Activated T-cell treated with anti-CD3 and anti-CD28 coated beads, Interleukin-2, amount 50 U/mL, for 72 hours (primary cell): ENCODE measurements around the gene MPPED1. TPM values are rescaled to one million over a fixed set of nuclear protein-coding genes. Genes with fewer than 3 reads are reported as not detected.

Source experiments
- ATAC-seq, 2 donors: fragments of 150-1000 bp; cut with Tn5 transposase; replicated peaks in 1 of 2; 2 replicates each; pipeline ENCODE4 v1.10.0; 2021; ENCODE audit warnings: moderate library complexity in 2 of 2, mild to moderate bottlenecking in 1 of 2
- DNase-seq, 2 donors: peaks; one replicate each; pipeline ENCODE4 v3.0.0; 2021 to 2022; ENCODE audit warnings: mixed read lengths in 1 of 2
- H3K27ac Mint-ChIP-seq: one replicate; pipeline ENCODE4 v1.8.0; 2022; ENCODE audit warnings: mild to moderate bottlenecking, moderate library complexity, mixed read lengths
- H3K27me3 Mint-ChIP-seq: one replicate; pipeline ENCODE4 v1.8.0; 2022; ENCODE audit warnings: low read depth, mixed read lengths
- H3K36me3 Mint-ChIP-seq, 2 donors: one replicate each; pipeline ENCODE4 v1.8.0; 2022; ENCODE audit warnings: mixed read lengths in 2 of 2, mild to moderate bottlenecking in 1 of 2; ENCODE audit not compliant: insufficient read depth in 2 of 2
- H3K4me1 Mint-ChIP-seq: one replicate; pipeline ENCODE4 v1.8.0; 2022; ENCODE audit warnings: low read depth, mixed read lengths
- H3K4me3 Mint-ChIP-seq, 2 donors: one replicate each; pipeline ENCODE4 v1.8.0; 2022; ENCODE audit warnings: mild to moderate bottlenecking in 2 of 2, mixed read lengths in 2 of 2, moderate library complexity in 2 of 2
- H3K9me3 Mint-ChIP-seq, 2 donors: one replicate each; pipeline ENCODE4 v1.8.0; 2022; ENCODE audit warnings: mixed read lengths in 2 of 2
- total RNA-seq, 2 donors: library from RNA; stranded (reverse); gene quantifications; one replicate each; pipeline ENCODE4 v1.2.3, GENCODE V29; 2022

Gene MPPED1
- total RNA-seq, 2 donors from 2014 or later = not detected

DNA sequence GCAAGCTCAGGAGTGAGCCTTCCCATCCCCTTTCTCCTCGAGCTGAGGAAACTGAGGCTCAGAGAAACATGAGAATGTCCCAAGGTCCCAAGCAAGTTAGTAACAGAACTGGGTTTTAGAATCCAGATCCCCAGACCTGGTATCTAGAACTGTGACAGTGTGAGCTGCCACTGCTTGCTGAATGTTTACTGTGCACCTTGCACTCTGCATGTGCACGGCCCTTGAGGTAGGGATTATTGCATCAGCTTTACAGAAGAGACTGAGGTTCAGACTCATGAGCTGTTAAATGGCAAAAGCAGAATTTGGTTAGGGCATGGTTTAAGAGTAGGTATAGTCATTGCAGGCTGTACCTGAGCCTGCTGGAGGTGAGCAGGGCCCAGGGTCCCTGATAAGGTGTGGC lies 3.8 kb upstream of the MPPED1 start:
- ATAC-seq (no peak), DNase-seq (no peak)
- Mint-ChIP-seq H3K4me1 (no peaks in the 10 kb centered on the region), H3K27ac (no peak overlapping the region), H3K36me3 (no peaks in the 10 kb centered on the region), H3K9me3 (no peaks in the 10 kb centered on the region), H3K27me3 (peaks cover 28% of the 10 kb centered on the region), H3K4me3 (no peak overlapping the region)

DNA sequence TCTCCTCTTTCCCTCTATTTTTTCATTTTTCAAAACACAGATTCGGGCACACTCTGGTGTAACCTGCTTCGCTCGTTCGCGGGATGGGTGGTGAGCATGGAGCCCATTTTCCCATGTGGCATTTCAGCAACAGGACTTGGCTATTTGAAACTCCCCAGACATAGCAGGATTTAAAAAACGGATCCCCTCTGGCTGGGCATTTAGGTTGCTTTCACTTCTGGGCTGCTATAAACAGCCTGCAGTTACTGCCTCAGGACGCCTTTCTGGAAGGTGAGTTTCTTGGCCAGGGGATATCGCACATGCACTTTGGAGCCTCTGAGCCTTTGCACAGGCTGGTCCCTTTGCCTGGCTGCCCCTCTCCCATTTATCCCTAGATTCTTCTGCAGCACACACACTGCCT lies 2.8 kb upstream of the MPPED1 start:
- no peaks in the 10 kb centered on the region for H3K4me1 Mint-ChIP-seq
- H3K27ac Mint-ChIP-seq = no peak overlapping the region
- ATAC-seq = no peak
- H3K27me3 Mint-ChIP-seq = peaks cover 38% of the 10 kb centered on the region
- no peaks in the 10 kb centered on the region for H3K36me3 Mint-ChIP-seq
- H3K9me3 Mint-ChIP-seq = no peaks in the 10 kb centered on the region
- no peak overlapping the region for H3K4me3 Mint-ChIP-seq
- DNase-seq = no peak

- H3K4me1 Mint-ChIP-seq = no peaks in the 10 kb centered on the region
- peaks cover 46% of the 10 kb centered on the region for H3K27me3 Mint-ChIP-seq
- no peaks in the 10 kb centered on the region for H3K9me3 Mint-ChIP-seq
- DNase-seq (no peak), ATAC-seq (no peak)
- H3K4me3 Mint-ChIP-seq = no peak overlapping the region
- H3K27ac Mint-ChIP-seq = no peak overlapping the region
- H3K36me3 Mint-ChIP-seq = no peaks in the 10 kb centered on the region
Measured at GRCh38 chr22:43409800-43410199, 2.0 kb upstream of the MPPED1 start.

GRCh38 chr22:43411040-43411868 lies 560 bp upstream of the MPPED1 start:
- Mint-ChIP-seq H3K27me3 (peaks cover 53% of the 10 kb centered on the region), H3K4me3 (no peak overlapping the region), H3K4me1 (no peaks in the 10 kb centered on the region), H3K36me3 (no peaks in the 10 kb centered on the region), H3K9me3 (no peaks in the 10 kb centered on the region), H3K27ac (no peak overlapping the region)
- no peak for ATAC-seq
- DNase-seq = no peak

GRCh38 chr22:43412808-43413795 lies 1.3 kb downstream of the MPPED1 start:
- no peaks in the 10 kb centered on the region for H3K36me3 Mint-ChIP-seq
- ATAC-seq (no peak), DNase-seq (no peak)
- H3K4me1 Mint-ChIP-seq = no peaks in the 10 kb centered on the region
- no peak overlapping the region for H3K4me3 Mint-ChIP-seq
- peaks cover 56% of the 10 kb centered on the region for H3K27me3 Mint-ChIP-seq
- no peaks in the 10 kb centered on the region for H3K9me3 Mint-ChIP-seq
- no peak overlapping the region for H3K27ac Mint-ChIP-seq

DNA sequence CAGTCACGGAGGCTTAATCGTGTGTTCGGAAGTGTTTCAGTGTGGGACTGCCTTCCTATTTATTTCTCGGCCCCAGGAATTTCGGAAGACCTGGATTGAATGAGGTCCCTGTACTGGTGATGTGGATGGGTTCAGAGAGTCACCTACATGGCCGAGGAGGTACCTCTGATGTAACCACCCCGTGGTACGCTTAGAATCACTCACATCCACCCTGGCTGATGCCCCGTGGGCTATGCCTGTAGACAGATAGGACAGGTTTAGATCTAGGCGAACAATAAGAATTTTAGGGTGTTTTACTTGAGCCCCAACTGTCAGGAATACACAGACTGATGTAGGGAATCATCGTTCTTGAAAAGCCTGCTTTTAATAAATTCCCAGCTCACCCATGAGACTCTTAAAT lies 2.0 kb downstream of the MPPED1 start:
- DNase-seq (no peak), ATAC-seq (no peak)
- no peaks in the 10 kb centered on the region for H3K36me3 Mint-ChIP-seq
- peaks cover 56% of the 10 kb centered on the region for H3K27me3 Mint-ChIP-seq
- H3K4me3 Mint-ChIP-seq = no peak overlapping the region
- no peaks in the 10 kb centered on the region for H3K9me3 Mint-ChIP-seq
- no peaks in the 10 kb centered on the region for H3K4me1 Mint-ChIP-seq
- no peak overlapping the region for H3K27ac Mint-ChIP-seq

DNA sequence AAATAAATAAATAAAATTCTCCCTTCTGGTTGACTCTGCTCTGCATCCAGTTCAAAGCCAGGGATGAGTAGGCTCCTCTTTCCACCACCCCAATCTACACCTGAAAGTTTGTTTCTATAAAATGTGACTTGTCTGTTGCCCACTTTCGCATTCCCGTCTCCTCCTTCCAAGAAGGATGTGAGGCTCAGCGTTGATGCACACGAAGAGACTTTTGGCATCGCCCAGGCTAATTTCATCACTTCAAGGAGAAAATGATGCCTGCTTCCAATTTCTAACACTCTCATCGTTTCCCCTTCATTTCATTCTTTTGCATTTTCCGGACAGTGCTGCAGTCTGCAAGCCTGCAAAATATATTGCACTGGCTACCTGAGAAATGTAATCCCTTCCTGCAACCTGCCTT lies 3.9 kb downstream of the MPPED1 start:
- no peaks in the 10 kb centered on the region for H3K9me3 Mint-ChIP-seq
- peaks cover 41% of the 10 kb centered on the region for H3K27me3 Mint-ChIP-seq
- no peak overlapping the region for H3K4me3 Mint-ChIP-seq
- no peaks in the 10 kb centered on the region for H3K4me1 Mint-ChIP-seq
- H3K36me3 Mint-ChIP-seq = no peaks in the 10 kb centered on the region
- DNase-seq (no peak), ATAC-seq (no peak)
- no peak overlapping the region for H3K27ac Mint-ChIP-seq

DNA sequence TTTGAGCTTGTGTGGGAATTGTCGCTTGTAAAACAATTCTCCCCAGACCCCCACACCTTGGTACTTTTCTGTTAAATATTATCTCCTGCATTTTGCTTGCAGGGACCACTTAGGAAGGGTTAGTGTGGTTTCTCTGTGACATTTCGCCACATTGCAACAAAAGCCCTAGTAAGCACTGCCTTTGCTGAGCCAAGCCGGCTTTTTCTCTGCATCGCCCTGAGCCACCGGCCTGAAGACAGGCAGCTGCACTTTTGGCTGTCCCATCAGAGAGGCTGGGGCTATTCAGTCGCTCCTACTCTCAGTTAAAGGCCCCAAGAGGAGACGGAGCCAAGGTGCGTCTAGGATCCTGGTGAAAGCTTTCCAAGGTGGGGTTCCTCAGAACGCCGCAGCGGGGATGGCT lies 5.7 kb downstream of the MPPED1 start:
- Mint-ChIP-seq H3K36me3 (no peaks in the 10 kb centered on the region), H3K27me3 (peaks cover 39% of the 10 kb centered on the region)

GRCh38 chr22:43418079-43418825 lies 6.4 kb downstream of the MPPED1 start:
- no peak overlapping the region for H3K27ac Mint-ChIP-seq
- no peaks in the 10 kb centered on the region for H3K4me1 Mint-ChIP-seq
- DNase-seq (no peak), ATAC-seq (no peak)
- peaks cover 32% of the 10 kb centered on the region for H3K27me3 Mint-ChIP-seq
- H3K9me3 Mint-ChIP-seq = no peaks in the 10 kb centered on the region
- no peak overlapping the region for H3K4me3 Mint-ChIP-seq
- no peaks in the 10 kb centered on the region for H3K36me3 Mint-ChIP-seq

More for the DNA sequence above, 5.7 kb downstream of the MPPED1 start:
- no peaks in the 10 kb centered on the region for H3K4me1 Mint-ChIP-seq
- DNase-seq = no peak
- no peak overlapping the region for H3K4me3 Mint-ChIP-seq
- ATAC-seq = no peak
- no peaks in the 10 kb centered on the region for H3K9me3 Mint-ChIP-seq
- H3K27ac Mint-ChIP-seq = no peak overlapping the region

- H3K4me3 Mint-ChIP-seq = no peak overlapping the region
- DNase-seq = no peak
- ATAC-seq = no peak
Measured at GRCh38 chr22:43419371-43420080, 7.7 kb downstream of the MPPED1 start.

DNA sequence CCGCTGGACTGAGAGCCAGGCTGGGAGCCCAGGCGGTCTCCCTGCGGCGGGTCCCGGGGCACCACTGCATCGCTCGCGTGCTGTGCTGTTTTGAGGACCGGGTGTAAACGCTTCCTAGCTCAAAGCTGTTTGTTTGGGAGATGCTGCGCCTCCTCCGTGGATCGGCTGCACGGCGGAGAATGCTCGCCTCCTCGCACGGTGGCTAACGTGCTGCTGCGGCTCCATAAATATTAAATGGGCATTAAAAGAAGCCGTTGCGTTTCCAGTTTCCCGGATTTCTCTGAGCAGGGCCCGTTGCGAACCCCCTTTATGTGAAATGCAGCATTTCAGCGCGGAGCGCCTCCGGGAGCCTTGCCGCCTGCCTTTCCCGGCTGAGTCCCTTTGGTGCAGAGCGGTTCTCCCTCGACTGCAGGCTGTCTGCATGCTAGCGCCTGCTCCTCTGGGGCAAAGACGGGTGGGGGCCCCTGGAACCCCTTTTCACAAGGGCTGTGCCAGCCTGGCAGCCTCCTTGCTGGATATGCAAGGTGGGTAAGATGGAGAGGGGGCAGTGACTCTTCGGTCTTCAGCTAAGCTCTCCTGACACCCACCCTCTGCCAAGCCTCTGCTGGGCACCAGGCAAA lies 9.3 kb downstream of the MPPED1 start:
- no peaks in the 10 kb centered on the region for H3K9me3 Mint-ChIP-seq
- DNase-seq (no peak), ATAC-seq (no peak)
- no peak overlapping the region for H3K4me3 Mint-ChIP-seq
- no peaks in the 10 kb centered on the region for H3K4me1 Mint-ChIP-seq
- H3K36me3 Mint-ChIP-seq = no peaks in the 10 kb centered on the region
- H3K27ac Mint-ChIP-seq = no peak overlapping the region
- peaks cover 10% of the 10 kb centered on the region for H3K27me3 Mint-ChIP-seq

More at GRCh38 chr22:43419371-43420080, 7.7 kb downstream of the MPPED1 start:
- no peak overlapping the region for H3K27ac Mint-ChIP-seq
- H3K9me3 Mint-ChIP-seq = no peaks in the 10 kb centered on the region
- H3K4me1 Mint-ChIP-seq = no peaks in the 10 kb centered on the region
- no peaks in the 10 kb centered on the region for H3K36me3 Mint-ChIP-seq
- peaks cover 19% of the 10 kb centered on the region for H3K27me3 Mint-ChIP-seq
